NOMO-1 (cell line): ENCODE results near the gene GRIK2.

Experiments
- DNase-seq, 2 experiments: peaks; one replicate each; lab custom pipeline; 2025; ENCODE audit not compliant: unreplicated experiment in 2 of 2; lab: John Stamatoyannopoulos, UW

Gene GRIK2

GRCh38 chr6:101400326-101401135 is 7.0 kb downstream of the GRIK2 start:
- DNase-seq = no peak

GRCh38 chr6:101401171-101401570 is 7.7 kb downstream of the GRIK2 start:
- no peak for DNase-seq

- no peak for DNase-seq
Measured at GRCh38 chr6:101401792-101402621, 8.5 kb downstream of the GRIK2 start.

GRCh38 chr6:101402622-101403031 is 9.1 kb downstream of the GRIK2 start:
- no peak for DNase-seq

GRCh38 chr6:101403216-101403945 is 9.9 kb downstream of the GRIK2 start:
- no peak for DNase-seq

- no peak for DNase-seq
Measured at GRCh38 chr6:101404775-101405174, 11.3 kb downstream of the GRIK2 start.

GRCh38 chr6:101413773-101414172 is 20.3 kb downstream of the GRIK2 start:
- DNase-seq = no peak

- DNase-seq = no peak
Measured at GRCh38 chr6:101417900-101418299, 24.4 kb downstream of the GRIK2 start.

GRCh38 chr6:101422251-101422650 is 28.7 kb downstream of the GRIK2 start:
- DNase-seq = no peak

GRCh38 chr6:101422811-101423210 is 29.3 kb downstream of the GRIK2 start:
- DNase-seq = no peak

GRCh38 chr6:101429270-101429669 is 35.8 kb downstream of the GRIK2 start:
- DNase-seq = no peak

GRCh38 chr6:101429845-101430244 is 36.3 kb downstream of the GRIK2 start:
- DNase-seq = no peak

GRCh38 chr6:101433141-101433540 is 39.6 kb downstream of the GRIK2 start:
- DNase-seq = no peak

- DNase-seq = no peak
Measured at GRCh38 chr6:101434601-101435000, 41.1 kb downstream of the GRIK2 start.

- DNase-seq = no peak
Measured at GRCh38 chr6:101435038-101435437, 41.5 kb downstream of the GRIK2 start.

- DNase-seq = no peak
Measured at GRCh38 chr6:101439790-101440189, 46.3 kb downstream of the GRIK2 start.

- DNase-seq = no peak
Measured at GRCh38 chr6:101443315-101443714, 49.8 kb downstream of the GRIK2 start.

GRCh38 chr6:101444717-101445116 is 51.2 kb downstream of the GRIK2 start:
- no peak for DNase-seq

- no peak for DNase-seq
Measured at GRCh38 chr6:101445527-101445926, 52.0 kb downstream of the GRIK2 start.

- no peak for DNase-seq
Measured at GRCh38 chr6:101450901-101451300, 57.4 kb downstream of the GRIK2 start.

- DNase-seq = no peak
Measured at GRCh38 chr6:101451981-101452380, 58.5 kb downstream of the GRIK2 start.
